Caco-2 (cell line): Measurements from ENCODE around the gene CISH. TPM values are rescaled to one million over a fixed set of nuclear protein-coding genes. Genes with fewer than 3 reads are reported as not detected.

Source experiments
- BruUV-seq: library from RNA; stranded (reverse); fragments of 400-500 nt; replicated peaks from 2 replicates; lab custom pipeline; 2021; lab: Mats Ljungman, UMichigan
- CTCF ChIA-PET: fragments of 300-600 bp; sonication (Branson Sonifier 250); formaldehyde crosslinking; loops from one replicate; lab custom pipeline; 2022; ENCODE audit warnings: antibody characterized with exemption; lab: Charles Lee
- POLR2A ChIA-PET: fragments of 300-600 bp; sonication (Branson Sonifier 250); formaldehyde crosslinking; loops from one replicate; lab custom pipeline; 2022; ENCODE audit warnings: antibody characterized with exemption; lab: Charles Lee
- DNase-seq, 2 experiments: peaks; one replicate each; pipeline versions ENCODE4 v3.0.0 to v3.0.0-alpha.2; 2020 to 2022
- H3K27me3 ChIP-seq: replicated peaks from 2 replicates; pipeline ENCODE4 v1.6.0; 2011; ENCODE audit warnings: low read length; ENCODE audit not compliant: control insufficient read depth, insufficient read depth
- H3K36me3 ChIP-seq: 2 replicates; pipeline ENCODE4 v1.5.1; 2011; ENCODE audit warnings: low read length; ENCODE audit not compliant: control insufficient read depth, insufficient read depth
- H3K4me1 ChIP-seq: fragments of 250-450 bp; sonication (Bioruptor Pico); 2 replicates; pipeline ENCODE4 v1.5.1; 2020; ENCODE audit warnings: mild to moderate bottlenecking
- H3K4me3 ChIP-seq: 2 replicates; pipeline ENCODE4 v1.5.1; 2011; ENCODE audit warnings: low read depth, mild to moderate bottlenecking, control low read depth, low read length
- H3K9me3 ChIP-seq: fragments of 250-450 bp; sonication (Bioruptor Pico); 2 replicates; pipeline ENCODE4 v1.5.1; 2020; ENCODE audit warnings: mild to moderate bottlenecking, moderate library complexity
- H3K27ac Mint-ChIP-seq: one replicate; pipeline ENCODE4 v1.8.0; 2022; ENCODE audit warnings: mixed read lengths; ENCODE audit not compliant: unreplicated experiment
- H3K27me3 Mint-ChIP-seq: one replicate; pipeline ENCODE4 v1.8.0; 2022; ENCODE audit warnings: mixed read lengths; ENCODE audit not compliant: insufficient read depth, unreplicated experiment
- H3K36me3 Mint-ChIP-seq: one replicate; pipeline ENCODE4 v1.8.0; 2022; ENCODE audit warnings: mild to moderate bottlenecking, mixed read lengths; ENCODE audit not compliant: insufficient read depth, unreplicated experiment
- H3K4me1 Mint-ChIP-seq: one replicate; pipeline ENCODE4 v1.8.0; 2022; ENCODE audit warnings: low read depth, mixed read lengths; ENCODE audit not compliant: unreplicated experiment
- H3K4me3 Mint-ChIP-seq: one replicate; pipeline ENCODE4 v1.8.0; 2022; ENCODE audit warnings: mild to moderate bottlenecking, moderate library complexity, mixed read lengths; ENCODE audit not compliant: unreplicated experiment
- H3K9me3 Mint-ChIP-seq: one replicate; pipeline ENCODE4 v1.8.0; 2022; ENCODE audit warnings: mixed read lengths; ENCODE audit not compliant: unreplicated experiment
- intact Hi-C: fragments of 100-400 bp; cut with micrococcal nuclease; formaldehyde crosslinking; loops from one replicate; pipeline ENCODE4 v1.10.0; 2022; ENCODE audit not compliant: unreplicated experiment
- total RNA-seq: library from RNA; stranded (reverse); gene quantifications from 2 replicates; pipeline ENCODE4 v1.2.3, GENCODE V29; 2022
- TF ChIP-seq, protein P1 (sequence below), 2 experiments: fragments of 200-600 bp in 1 of 2; IDR thresholded peaks; 1 replicate in 1 of 2; 2 replicates in 1 of 2; pipeline versions ENCODE4 v1.5.1 to v1.8.0; 2011 to 2022; ENCODE audit warnings: antibody characterized with exemption in 1 of 2, control low read depth in 1 of 2, inconsistent platforms in 1 of 2, low read depth in 1 of 2, low read length in 1 of 2, mild to moderate bottlenecking in 1 of 2, moderate library complexity in 1 of 2; ENCODE audit not compliant: insufficient read depth in 1 of 2, severe bottlenecking in 1 of 2, unreplicated experiment in 1 of 2

CISH gene
- total RNA-seq, 1 experiment from 2014 or later, result 2.9 TPM

DNA sequence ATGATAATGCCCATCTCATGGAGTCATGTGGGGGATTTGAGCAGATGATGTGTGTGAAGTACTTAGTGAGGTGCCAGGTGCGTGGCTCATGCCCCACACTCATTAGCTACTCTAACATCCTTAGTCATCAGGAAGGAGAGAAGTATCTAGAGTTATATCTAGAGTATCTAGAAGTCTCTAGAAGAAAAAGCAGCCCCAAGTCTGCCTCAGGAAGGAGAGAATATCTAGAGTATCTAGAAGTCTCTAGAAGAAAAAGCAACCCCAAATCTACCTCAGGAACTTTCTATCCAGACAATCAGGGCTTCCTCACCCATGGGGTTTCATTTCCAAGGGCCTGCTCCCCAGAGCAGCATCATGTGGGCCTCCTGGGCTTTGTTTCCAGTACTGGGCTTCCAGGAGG, 38.4 kb upstream of the CISH start:
- no peaks in the 10 kb centered on the region for H3K4me1 Mint-ChIP-seq
- POLR2A ChIA-PET, result no interaction called here
- intact Hi-C loops, result no loop called here
- no peak overlapping the region for H3K4me3 Mint-ChIP-seq
- DNase-seq, result no peak
- H3K9me3 ChIP-seq, result no peaks in the 10 kb centered on the region
- H3K4me1 ChIP-seq, result no peaks in the 10 kb centered on the region
- no peaks in the 10 kb centered on the region for H3K27me3 ChIP-seq
- H3K36me3 ChIP-seq, result no peaks in the 10 kb centered on the region
- TF ChIP-seq, protein P1, sequence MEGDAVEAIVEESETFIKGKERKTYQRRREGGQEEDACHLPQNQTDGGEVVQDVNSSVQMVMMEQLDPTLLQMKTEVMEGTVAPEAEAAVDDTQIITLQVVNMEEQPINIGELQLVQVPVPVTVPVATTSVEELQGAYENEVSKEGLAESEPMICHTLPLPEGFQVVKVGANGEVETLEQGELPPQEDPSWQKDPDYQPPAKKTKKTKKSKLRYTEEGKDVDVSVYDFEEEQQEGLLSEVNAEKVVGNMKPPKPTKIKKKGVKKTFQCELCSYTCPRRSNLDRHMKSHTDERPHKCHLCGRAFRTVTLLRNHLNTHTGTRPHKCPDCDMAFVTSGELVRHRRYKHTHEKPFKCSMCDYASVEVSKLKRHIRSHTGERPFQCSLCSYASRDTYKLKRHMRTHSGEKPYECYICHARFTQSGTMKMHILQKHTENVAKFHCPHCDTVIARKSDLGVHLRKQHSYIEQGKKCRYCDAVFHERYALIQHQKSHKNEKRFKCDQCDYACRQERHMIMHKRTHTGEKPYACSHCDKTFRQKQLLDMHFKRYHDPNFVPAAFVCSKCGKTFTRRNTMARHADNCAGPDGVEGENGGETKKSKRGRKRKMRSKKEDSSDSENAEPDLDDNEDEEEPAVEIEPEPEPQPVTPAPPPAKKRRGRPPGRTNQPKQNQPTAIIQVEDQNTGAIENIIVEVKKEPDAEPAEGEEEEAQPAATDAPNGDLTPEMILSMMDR (IDR thresholded peaks at IDR 0.05; ENCODE audit: insufficient read depth in 1 of 2, low read depth in 1 of 2, low read length in 1 of 2, severe bottlenecking in 1 of 2, unreplicated experiment in 1 of 2), result no peak
- peaks cover 12% of the 10 kb centered on the region for H3K36me3 Mint-ChIP-seq
- CTCF ChIA-PET, result interaction anchor here (1.1 kb wide), 1 partner anchor 34 kb away, joined by 3 read pairs; no protein-coding TSS in a partner anchor
- no peaks in the 10 kb centered on the region for H3K9me3 Mint-ChIP-seq
- no peaks in the 10 kb centered on the region for H3K27me3 Mint-ChIP-seq
- BruUV-seq, result no TSS peak
- H3K27ac Mint-ChIP-seq, result no peak overlapping the region
- no peak overlapping the region for H3K4me3 ChIP-seq

- Mint-ChIP-seq H3K36me3 (peaks cover 12% of the 10 kb centered on the region), H3K27me3 (no peaks in the 10 kb centered on the region), H3K4me3 (no peak overlapping the region), H3K4me1 (no peaks in the 10 kb centered on the region), H3K27ac (no peak overlapping the region), H3K9me3 (no peaks in the 10 kb centered on the region)
- ChIA-PET POLR2A (no interaction called here), CTCF (interaction anchor here (1.1 kb wide), 1 partner anchor 34 kb away, joined by 3 read pairs; no protein-coding TSS in a partner anchor)
- intact Hi-C loops, result no loop called here
- TF ChIP-seq, protein P1 (IDR thresholded peaks at IDR 0.05; ENCODE audit: insufficient read depth in 1 of 2, low read depth in 1 of 2, low read length in 1 of 2, severe bottlenecking in 1 of 2, unreplicated experiment in 1 of 2), result no peak
- no peaks in the 10 kb centered on the region for H3K4me1 ChIP-seq
- H3K9me3 ChIP-seq, result no peaks in the 10 kb centered on the region
- H3K36me3 ChIP-seq, result no peaks in the 10 kb centered on the region
- DNase-seq, result no peak
- no peaks in the 10 kb centered on the region for H3K27me3 ChIP-seq
- no TSS peak for BruUV-seq
- H3K4me3 ChIP-seq, result no peak overlapping the region
These were observed 37.9 kb upstream of the CISH start for GRCh38 chr3:50649451-50649931.

GRCh38 chr3:50648944-50649343, 37.4 kb upstream of the CISH start:
- ChIA-PET CTCF (no interaction called here), POLR2A (no interaction called here)
- intact Hi-C loops, result no loop called here
- Mint-ChIP-seq H3K27ac (no peak overlapping the region), H3K4me1 (no peaks in the 10 kb centered on the region), H3K27me3 (no peaks in the 10 kb centered on the region), H3K4me3 (no peak overlapping the region), H3K36me3 (peaks cover 12% of the 10 kb centered on the region), H3K9me3 (no peaks in the 10 kb centered on the region)
- H3K4me3 ChIP-seq, result no peak overlapping the region
- H3K4me1 ChIP-seq, result no peaks in the 10 kb centered on the region
- no peaks in the 10 kb centered on the region for H3K9me3 ChIP-seq
- H3K27me3 ChIP-seq, result no peaks in the 10 kb centered on the region
- TSS peak; percentile 43 for BruUV-seq
- TF ChIP-seq, protein P1 (IDR thresholded peaks at IDR 0.05; ENCODE audit: insufficient read depth in 1 of 2, low read depth in 1 of 2, low read length in 1 of 2, severe bottlenecking in 1 of 2, unreplicated experiment in 1 of 2), result no peak
- H3K36me3 ChIP-seq, result no peaks in the 10 kb centered on the region
- DNase-seq, result no peak
